GM12878 (cell line): ENCODE data around the gene PLCXD1. TPM values are rescaled to one million over a fixed set of nuclear protein-coding genes. Genes with fewer than 3 reads are reported as not detected.

ENCODE experiments used
- ATAC-seq: fragments of 200-7000 bp; cut with Tn5 transposase; 3 replicates; pipeline ENCODE4 v1.9.1; 2020; ENCODE audit warnings: mild to moderate bottlenecking, moderate library complexity
- BruUV-seq: library from RNA; stranded (reverse); fragments of 400-500 nt; replicated peaks from 2 replicates; lab custom pipeline; 2021; lab: Mats Ljungman, UMichigan
- CTCF ChIA-PET: fragments of 300-600 bp; sonication (Branson Sonifier 250); formaldehyde crosslinking; extraction: SDS; loops from one replicate; lab custom pipeline; 2021; ENCODE audit warnings: inconsistent platforms; lab: Yijun Ruan, JAX
- POLR2A ChIA-PET: fragments of 350-600 bp; formaldehyde crosslinking; extraction: SDS; loops from one replicate; lab custom pipeline; 2021; ENCODE audit warnings: inconsistent platforms; lab: Charles Lee
- RAD21 ChIA-PET: fragments of 300-600 bp; sonication (Branson Sonifier 250); formaldehyde crosslinking; loops from one replicate; lab custom pipeline; 2023; ENCODE audit warnings: antibody characterized with exemption; ENCODE audit not compliant: unreplicated experiment; lab: Charles Lee
- SMC1A ChIA-PET: fragments of 300-600 bp; sonication (Branson Sonifier 250); formaldehyde crosslinking; loops from one replicate; lab custom pipeline; 2023; ENCODE audit not compliant: unreplicated experiment, uncharacterized antibody; lab: Charles Lee
- DNase-seq: peaks from one replicate; pipeline ENCODE4 v3.0.0-alpha.2; 2011; ENCODE audit warnings: low read depth, low spot score
- FAIRE-seq: peaks from 3 replicates; lab custom pipeline; 2011; peaks lifted over from hg19 to GRCh38; lab: Jason Lieb, UNC
- H2AFZ ChIP-seq: 2 replicates; pipeline ENCODE4 v1.6.0; 2011; ENCODE audit warnings: low read depth, low read length, control low read depth; ENCODE audit not compliant: control insufficient read depth
- H3K27ac ChIP-seq: 2 replicates; pipeline ENCODE4 v1.5.1; 2011; ENCODE audit warnings: control low read depth; ENCODE audit not compliant: control insufficient read depth, insufficient read depth
- H3K27me3 ChIP-seq, 2 experiments: replicated peaks in 1 of 2; 2 replicates each; pipeline versions ENCODE4 v1.6.0 to v1.6.1; 2011; ENCODE audit warnings: low read length in 1 of 2; ENCODE audit not compliant: control insufficient read depth in 2 of 2, insufficient read depth in 2 of 2
- H3K36me3 ChIP-seq, 2 experiments: 2 replicates each; pipeline ENCODE4 v1.5.1; 2011; ENCODE audit warnings: low read length in 1 of 2; ENCODE audit not compliant: control insufficient read depth in 2 of 2, insufficient read depth in 2 of 2
- H3K4me1 ChIP-seq: 2 replicates; pipeline ENCODE4 v1.6.1; 2011; ENCODE audit warnings: mild to moderate bottlenecking, low read length, moderate library complexity, mixed read lengths; ENCODE audit not compliant: control insufficient read depth, insufficient read depth
- H3K4me2 ChIP-seq: 2 replicates; pipeline ENCODE4 v1.6.0; 2011; ENCODE audit warnings: control low read depth; ENCODE audit not compliant: control insufficient read depth, insufficient read depth
- H3K4me3 ChIP-seq: fragments of 200-600 bp; sonication (generic); 2 replicates; pipeline ENCODE4 v1.5.1; 2016
- H3K79me2 ChIP-seq: 2 replicates; pipeline ENCODE4 v1.6.0; 2011; ENCODE audit warnings: low read length; ENCODE audit not compliant: control insufficient read depth, insufficient read depth
- H3K9ac ChIP-seq: 2 replicates; pipeline ENCODE4 v1.8.0; 2011; ENCODE audit warnings: low read length, control low read depth, mixed read lengths; ENCODE audit not compliant: control insufficient read depth, insufficient read depth
- H3K9me3 ChIP-seq: replicated peaks from 3 replicates; pipeline ENCODE4 v1.5.1; 2011; ENCODE audit warnings: mild to moderate bottlenecking, low read length; ENCODE audit not compliant: control insufficient read depth, insufficient read depth
- H4K20me1 ChIP-seq: 2 replicates; pipeline ENCODE4 v1.6.0; 2011; ENCODE audit not compliant: control insufficient read depth, insufficient read depth
- CBX5 ChIP-seq: sonication (generic); IDR thresholded peaks from 2 replicates; pipeline ENCODE4 v1.6.1; 2016; ENCODE audit warnings: low read depth, moderate library complexity, mild to moderate bottlenecking, inconsistent platforms
- MLLT1 ChIP-seq: fragments of 450-650 bp; IDR thresholded peaks from 2 replicates; pipeline ENCODE4 v1.6.1; 2016; ENCODE audit warnings: mild to moderate bottlenecking
- ZNF217 ChIP-seq: fragments of 450-650 bp; IDR thresholded peaks from 2 replicates; pipeline ENCODE4 v1.6.1; 2017; ENCODE audit warnings: antibody characterized with exemption, mild to moderate bottlenecking
- WGBS: methylation state at CpG from one replicate; pipeline ENCODE4 v1.1.6; 2016; ENCODE audit warnings: low lambda C conversion rate; ENCODE audit not compliant: insufficient replicate concordance, insufficient coverage; ENCODE audit errors: missing lambda C conversion rate; 5-methylcytosine and 5-hydroxymethylcytosine counted together
- in situ Hi-C: fragments of 300-500 bp; cut with MboI; formaldehyde crosslinking; loops from 9 replicates; pipeline ENCODE4 v1.14.3; 2018; ENCODE audit warnings: mixed read lengths
- intact Hi-C: fragments of 100-400 bp; cut with micrococcal nuclease; formaldehyde crosslinking; loops from one replicate; pipeline ENCODE4 v1.14.2; 2022; ENCODE audit not compliant: unreplicated experiment
- polyA plus RNA-seq, 11 experiments: library from polyadenylated mRNA; depleted of rRNA in 4 of 11; unstranded in 6 of 11; stranded (reverse) in 5 of 11; fragments of >200 nt; fragmentation: Nextera tagmentation in 4 of 11; fragmentation: Illumina TruSeq in 1 of 11; extraction: Ambion mirVana in 4 of 11; extraction: Trizol in 1 of 11; gene quantifications; 1 replicate in 1 of 11; 2 replicates in 10 of 11; pipeline versions ENCODE4 v1.2.1 to v1.2.3, GENCODE V29; 2011 to 2016; ENCODE audit warnings: inconsistent platforms in 2 of 11, missing spikeins in 2 of 11, low read depth in 1 of 11
- total RNA-seq, 4 experiments: library from RNA; depleted of rRNA in 3 of 4; stranded (reverse); fragments of >200 nt in 3 of 4; fragmentation: Illumina TruSeq in 1 of 4; extraction: Trizol in 1 of 4; gene quantifications; 2 replicates each; pipeline versions ENCODE4 v1.2.1 to v1.2.3, GENCODE V29; 2013 to 2021

The PLCXD1 gene
- total and polyA plus RNA-seq, 10 of the 15 experiments (the other 5 are each of a cell fraction or from before 2014, with no cell fraction given) = 2.4 to 49.7 (median 18.0) TPM

GRCh38 chrX:316351-317325, 35.5 kb downstream of the PLCXD1 start:
- Histone ChIP-seq H3K4me3 (no peak overlapping the region), H3K79me2 (peaks cover 14% of the 10 kb centered on the region), H3K27ac (no peak overlapping the region), H3K9ac (no peak overlapping the region), H3K4me1 (peaks cover 7% of the 10 kb centered on the region), H4K20me1 (no peaks in the 10 kb centered on the region), H3K36me3 (peaks cover 5 to 14% of the 10 kb centered on the region in 2 experiments; a peak in 3 of 4 replicates), H3K9me3 (no peaks in the 10 kb centered on the region), H3K4me2 (0 out of 2 replicates have a peak overlapping the region, but pooled peaks have one; percentile 4), H2AFZ (no peak overlapping the region), H3K27me3 (no peaks in the 10 kb centered on the region)
- TF ChIP-seq ZNF217 (no peak), MLLT1 (peak; percentile 33; the same call in 1 of the 2 replicates), CBX5 (no peak)
- ChIA-PET SMC1A (no interaction called here), POLR2A (no interaction called here), CTCF (no interaction called here), RAD21 (no interaction called here)
- in situ Hi-C loops (no loop called here), intact Hi-C loops (loop anchor here (5.0 to 10.0 kb wide), 3 partner anchors 34 to 1136 kb away; partner anchors contain the start of genes ASMTL and PLCXD1)
- FAIRE-seq (no peak), DNase-seq (no peak), ATAC-seq (no peak)
- WGBS = 97% methylated on average over 50 of the region's 50 CpGs
- TSS peak; percentile 46 for BruUV-seq
